ENCODE results near the gene CD74. TPM values are rescaled to one million over a fixed set of nuclear protein-coding genes. Genes with fewer than 3 reads are reported as not detected.

Gene CD74
- total RNA-seq, 3 donors from 2014 or later, result 382 to 393 (median 392) TPM

- TF ChIP-seq CTCF (IDR thresholded peaks at IDR 0.05) (no peak), POLR2A (IDR thresholded peaks at IDR 0.05) (no peak), POLR2AphosphoS5 (IDR thresholded peaks at IDR 0.05) (no peak)
- no peak overlapping the region for H3K4me3 ChIP-seq
- no peaks in the 10 kb centered on the region for H3K27me3 ChIP-seq
- intact Hi-C loops (cut with DNase I; ENCODE audit: low total_unique reads), result no loop called here
- DNase-seq (ENCODE audit: low spot score in 2 of 2), result no peak
- no peaks in the 10 kb centered on the region for H3K4me1 ChIP-seq
- no peak overlapping the region for H3K27ac ChIP-seq
- H3K36me3 ChIP-seq, result peaks cover 24% of the 10 kb centered on the region
- H3K9me3 ChIP-seq, result no peaks in the 10 kb centered on the region
Observed at GRCh38 chr5:150397782-150398721, 14.7 kb downstream of the CD74 start.

GRCh38 chr5:150397146-150397781 is 15.4 kb downstream of the CD74 start:
- Histone ChIP-seq H3K9me3 (no peaks in the 10 kb centered on the region), H3K27ac (no peak overlapping the region), H3K36me3 (peaks cover 27% of the 10 kb centered on the region), H3K27me3 (no peaks in the 10 kb centered on the region), H3K4me1 (no peaks in the 10 kb centered on the region), H3K4me3 (no peak overlapping the region)
- DNase-seq (ENCODE audit: low spot score in 2 of 2), result no peak
- intact Hi-C loops (cut with DNase I; ENCODE audit: low total_unique reads), result no loop called here
- no peak for TF ChIP-seq POLR2AphosphoS5 (IDR thresholded peaks at IDR 0.05)
- no peak for TF ChIP-seq POLR2A (IDR thresholded peaks at IDR 0.05)
- TF ChIP-seq CTCF (IDR thresholded peaks at IDR 0.05), result no peak

GRCh38 chr5:150396267-150396666 is 16.4 kb downstream of the CD74 start:
- H3K4me1 ChIP-seq, result no peaks in the 10 kb centered on the region
- H3K27ac ChIP-seq, result no peak overlapping the region
- no peak for TF ChIP-seq CTCF (IDR thresholded peaks at IDR 0.05)
- H3K9me3 ChIP-seq, result no peaks in the 10 kb centered on the region
- H3K27me3 ChIP-seq, result no peaks in the 10 kb centered on the region
- no peak for DNase-seq (ENCODE audit: low spot score in 2 of 2)
- no peak overlapping the region for H3K4me3 ChIP-seq
- intact Hi-C loops (cut with DNase I; ENCODE audit: low total_unique reads), result no loop called here
- H3K36me3 ChIP-seq, result peaks cover 27% of the 10 kb centered on the region

- Histone ChIP-seq H3K27me3 (no peaks in the 10 kb centered on the region), H3K27ac (no peak overlapping the region), H3K36me3 (peaks cover 26% of the 10 kb centered on the region), H3K4me3 (no peak overlapping the region), H3K9me3 (no peaks in the 10 kb centered on the region), H3K4me1 (no peaks in the 10 kb centered on the region)
- TF ChIP-seq CTCF (IDR thresholded peaks at IDR 0.05) (no peak), POLR2AphosphoS5 (IDR thresholded peaks at IDR 0.05) (no peak), POLR2A (IDR thresholded peaks at IDR 0.05) (no peak)
- intact Hi-C loops (cut with DNase I; ENCODE audit: low total_unique reads), result no loop called here
- DNase-seq (ENCODE audit: low spot score in 2 of 2), result no peak
Observed at GRCh38 chr5:150395688-150395975, 17.1 kb downstream of the CD74 start.

All from breast epithelium (tissue), 4 donors.